DND-41 (cell line): Measurements from ENCODE around the gene CD244.

Experiments
- ATAC-seq: fragments of 200-7000 bp; cut with Tn5 transposase; 3 replicates; pipeline ENCODE4 v1.9.1; 2021; ENCODE audit warnings: low read depth; ENCODE audit not compliant: insufficient read depth
- DNase-seq: peaks from one replicate; pipeline ENCODE4 v3.0.0-alpha.2; 2020
- H2AFZ ChIP-seq: 2 replicates; pipeline ENCODE4 v1.6.0; 2012; ENCODE audit warnings: low read depth, low read length
- H3K27ac ChIP-seq: 2 replicates; pipeline ENCODE4 v1.5.1; 2012; ENCODE audit warnings: low read length, inconsistent platforms
- H3K27me3 ChIP-seq: fragments of 200-600 bp; sonication (generic); 2 replicates; pipeline ENCODE4 v1.6.0; 2012; ENCODE audit warnings: low read length, mild to moderate bottlenecking, inconsistent platforms; ENCODE audit not compliant: insufficient read depth, poor library complexity
- H3K36me3 ChIP-seq: 2 replicates; pipeline ENCODE4 v1.5.1; 2012; ENCODE audit warnings: low read length, inconsistent platforms; ENCODE audit not compliant: insufficient read depth
- H3K4me1 ChIP-seq: 2 replicates; pipeline ENCODE4 v1.5.1; 2012; ENCODE audit warnings: mild to moderate bottlenecking, low read length; ENCODE audit not compliant: insufficient read depth
- H3K4me2 ChIP-seq: 2 replicates; pipeline ENCODE4 v1.6.0; 2012; ENCODE audit warnings: mild to moderate bottlenecking, moderate library complexity, low read length, inconsistent platforms; ENCODE audit not compliant: insufficient read depth
- H3K4me3 ChIP-seq, 2 experiments: fragments of 200-600 bp in 1 of 2; shearing (Covaris generic) in 1 of 2; 2 replicates each; pipeline ENCODE4 v1.5.1; 2012 to 2016; ENCODE audit warnings: inconsistent platforms in 2 of 2, low read length in 2 of 2, mild to moderate bottlenecking in 2 of 2, low read depth in 1 of 2, moderate library complexity in 1 of 2
- H3K79me2 ChIP-seq: 2 replicates; pipeline ENCODE4 v1.6.0; 2012; ENCODE audit warnings: low read length, inconsistent platforms; ENCODE audit not compliant: insufficient read depth
- H3K9ac ChIP-seq: 2 replicates; pipeline ENCODE4 v1.6.0; 2012; ENCODE audit warnings: low read depth, mild to moderate bottlenecking, inconsistent platforms, low read length, moderate library complexity
- H3K9me3 ChIP-seq: 2 replicates; pipeline ENCODE4 v1.5.1; 2012; ENCODE audit warnings: low read length, moderate library complexity, mild to moderate bottlenecking, inconsistent platforms; ENCODE audit not compliant: insufficient read depth, severe bottlenecking
- H4K20me1 ChIP-seq: 2 replicates; pipeline ENCODE4 v1.6.0; 2012; ENCODE audit warnings: low read length; ENCODE audit not compliant: insufficient read depth
- CTCF ChIP-seq: IDR thresholded peaks from 2 replicates; pipeline ENCODE4 v1.5.1; 2012; ENCODE audit warnings: borderline replicate concordance, low read length, moderate library complexity, mild to moderate bottlenecking; ENCODE audit not compliant: poor library complexity, severe bottlenecking; ENCODE audit errors: extremely low read depth
- EZH2 ChIP-seq: IDR thresholded peaks from 3 replicates; pipeline ENCODE4 v1.6.1; 2012; ENCODE audit warnings: borderline replicate concordance, low read depth, mild to moderate bottlenecking, moderate library complexity, low read length, inconsistent platforms; ENCODE audit not compliant: severe bottlenecking

Gene CD244

GRCh38 chr1:160806109-160806665, 56.5 kb downstream of the CD244 start:
- DNase-seq = no peak
- Histone ChIP-seq H3K27ac (no peak overlapping the region), H3K9me3 (peaks cover 17% of the 10 kb centered on the region), H3K9ac (no peak overlapping the region), H3K27me3 (no peaks in the 10 kb centered on the region), H4K20me1 (no peaks in the 10 kb centered on the region), H2AFZ (no peak overlapping the region), H3K79me2 (no peaks in the 10 kb centered on the region), H3K4me2 (no peak overlapping the region), H3K4me3 (no peak overlapping the region), H3K4me1 (peaks cover 10% of the 10 kb centered on the region), H3K36me3 (no peaks in the 10 kb centered on the region)
- TF ChIP-seq CTCF = peak; percentile 19
- TF ChIP-seq EZH2 = no peak
- ATAC-seq = no peak

- DNase-seq (no peak), ATAC-seq (no peak)
- Histone ChIP-seq H3K9me3 (peaks cover 10% of the 10 kb centered on the region), H3K9ac (no peak overlapping the region), H3K79me2 (no peaks in the 10 kb centered on the region), H3K27me3 (no peaks in the 10 kb centered on the region), H3K4me2 (no peak overlapping the region), H2AFZ (no peak overlapping the region), H4K20me1 (no peaks in the 10 kb centered on the region), H3K4me3 (no peak overlapping the region), H3K36me3 (no peaks in the 10 kb centered on the region), H3K4me1 (peaks cover 52% of the 10 kb centered on the region), H3K27ac (peak overlapping the region; percentile 34; the same call in 1 of the 2 replicates)
- TF ChIP-seq EZH2 (no peak), CTCF (no peak)
Observed at GRCh38 chr1:160801836-160802580, 60.7 kb downstream of the CD244 start.

DNA sequence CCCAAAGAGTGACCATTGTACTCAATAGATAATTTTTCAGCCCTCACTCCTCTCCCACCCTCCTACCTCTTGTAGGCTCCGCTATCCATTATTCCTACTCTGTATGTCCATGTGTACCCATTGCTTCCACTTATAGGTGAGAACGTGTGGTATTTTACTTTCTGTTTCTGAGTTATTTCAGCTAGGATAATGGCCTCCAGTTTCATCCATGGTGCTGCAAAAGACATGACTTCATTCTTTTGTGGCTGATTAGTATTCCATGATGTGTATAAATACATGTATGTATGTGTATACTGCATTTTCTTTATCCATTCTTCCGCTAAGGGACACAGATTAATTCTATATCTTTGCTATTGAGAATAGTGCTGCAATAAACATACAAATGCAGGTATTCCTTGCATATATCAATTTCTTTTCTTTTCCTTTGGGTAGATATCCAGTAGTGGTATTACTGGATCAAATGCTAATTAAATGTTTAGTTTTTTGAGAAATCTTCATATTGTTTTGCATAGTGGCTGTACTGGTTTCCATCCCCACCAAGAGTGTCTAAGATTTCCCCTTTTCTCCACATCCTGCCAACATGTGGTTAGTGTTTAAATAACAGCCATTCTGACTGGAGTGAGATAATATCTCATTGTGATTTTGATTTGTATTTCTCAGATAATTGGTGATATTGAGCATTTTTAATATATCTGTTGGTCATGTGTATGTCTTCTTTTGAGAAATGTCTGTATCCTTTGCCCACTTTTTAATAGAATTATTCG, 61.9 kb downstream of the CD244 start:
- H3K36me3 ChIP-seq = no peaks in the 10 kb centered on the region
- H3K4me2 ChIP-seq = peak overlapping the region; percentile 47
- no peaks in the 10 kb centered on the region for H3K27me3 ChIP-seq
- TF ChIP-seq CTCF = peak; percentile 24
- TF ChIP-seq EZH2 = no peak
- H4K20me1 ChIP-seq = no peaks in the 10 kb centered on the region
- DNase-seq = peak; percentile 31
- H2AFZ ChIP-seq = no peak overlapping the region
- peaks cover 64% of the 10 kb centered on the region for H3K4me1 ChIP-seq
- no peaks in the 10 kb centered on the region for H3K9me3 ChIP-seq
- peak; percentile 72 for ATAC-seq
- peak overlapping the region; percentile 65 for H3K27ac ChIP-seq
- H3K4me3 ChIP-seq = peak overlapping the region in 1 of 2 experiments; percentile 3; a peak in 1 of 4 replicates
- no peaks in the 10 kb centered on the region for H3K79me2 ChIP-seq
- no peak overlapping the region for H3K9ac ChIP-seq
